ENCODE data around the gene LDLRAD4.

LDLRAD4 gene

DNA sequence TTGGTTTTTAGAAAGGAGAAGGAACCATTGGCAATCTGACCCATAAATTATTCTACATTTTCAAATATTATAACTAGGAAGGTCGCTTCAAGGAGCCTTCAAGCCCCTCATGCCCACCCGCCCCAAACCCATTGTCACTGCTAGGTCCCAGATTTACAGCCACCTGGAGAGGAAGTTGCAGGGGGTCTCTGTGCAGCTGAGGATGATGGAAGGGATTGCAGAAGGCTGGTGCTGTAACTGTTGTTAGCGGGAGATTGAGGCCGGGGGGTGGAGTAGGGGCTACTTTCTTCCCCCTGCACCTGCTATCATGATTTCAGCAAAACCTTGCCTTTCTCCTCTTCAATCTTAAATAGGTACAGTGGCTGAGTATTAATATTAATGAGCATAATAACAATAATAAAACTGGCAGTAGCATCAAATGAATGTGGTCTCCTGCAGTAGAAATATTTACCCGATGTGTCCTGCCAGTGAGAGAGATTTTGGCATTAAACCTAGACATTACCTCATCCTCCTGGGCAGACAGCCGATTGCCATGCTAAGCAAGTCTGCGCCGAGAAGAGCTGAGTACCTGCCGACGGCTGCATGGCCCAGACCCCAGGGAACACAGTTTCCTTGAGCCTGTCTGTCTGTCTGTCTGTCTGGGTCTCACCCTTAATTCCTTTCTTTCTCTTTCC lies 282.4 kb downstream of the LDLRAD4 start:
- peak; percentile 27 to 80 for DNase-seq

DNA sequence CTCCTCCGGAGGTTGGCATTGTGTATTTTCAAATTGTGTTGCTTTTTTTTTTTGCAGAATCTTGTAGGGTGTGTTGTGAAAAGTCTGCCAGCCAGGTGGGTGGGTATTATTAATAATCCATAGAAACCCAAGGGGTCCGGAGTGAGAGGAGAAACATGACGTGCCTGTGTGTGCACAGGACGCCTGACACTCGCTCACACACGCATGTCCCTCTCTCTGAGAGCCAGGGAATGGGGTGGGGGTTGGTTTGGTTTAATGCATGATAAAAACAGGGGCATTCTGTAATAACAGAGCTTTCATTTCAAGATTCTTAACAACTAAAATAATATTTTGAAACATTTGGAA lies 283.0 kb downstream of the LDLRAD4 start:
- DNase-seq, result no peak

DNA sequence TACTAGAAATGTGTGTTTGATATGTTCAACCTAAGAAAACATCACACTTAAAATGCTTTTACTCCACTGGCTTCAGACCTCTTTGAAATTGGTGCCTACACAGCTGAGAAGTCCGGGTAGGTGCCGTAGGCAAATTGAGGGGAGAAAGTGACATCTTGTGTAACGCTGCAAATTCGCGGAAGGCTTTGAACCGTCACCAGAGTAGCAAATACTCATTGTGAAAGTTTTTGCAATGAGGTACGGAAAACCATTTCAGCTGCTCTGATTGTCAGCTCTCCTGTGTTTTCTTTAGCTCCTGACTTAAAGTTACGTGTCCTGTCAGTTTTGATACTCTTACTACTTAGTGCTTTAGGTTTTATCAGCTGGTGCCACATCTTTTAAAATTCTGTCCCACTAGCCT lies 283.3 kb downstream of the LDLRAD4 start:
- DNase-seq, result no peak

DNA sequence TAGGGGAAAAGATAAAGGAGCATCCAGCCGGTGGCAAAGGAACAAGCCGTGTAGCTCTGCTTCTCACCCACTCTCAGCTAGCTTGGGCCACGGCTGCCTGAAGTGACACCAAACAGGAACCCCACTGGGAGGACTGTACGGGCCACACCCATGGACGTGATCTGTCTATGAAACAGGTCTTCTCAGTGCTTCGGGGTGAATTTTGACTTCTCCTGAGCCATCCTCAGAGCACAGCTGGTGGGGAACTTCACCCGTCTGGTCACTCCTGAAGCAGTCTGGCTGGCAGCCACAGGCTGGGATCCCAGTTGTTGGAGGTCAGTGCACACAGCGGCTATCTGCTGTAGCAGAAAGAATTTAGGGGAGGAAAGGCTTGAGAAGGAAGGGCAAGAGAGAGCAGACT lies 284.0 kb downstream of the LDLRAD4 start:
- DNase-seq, result no peak

DNA sequence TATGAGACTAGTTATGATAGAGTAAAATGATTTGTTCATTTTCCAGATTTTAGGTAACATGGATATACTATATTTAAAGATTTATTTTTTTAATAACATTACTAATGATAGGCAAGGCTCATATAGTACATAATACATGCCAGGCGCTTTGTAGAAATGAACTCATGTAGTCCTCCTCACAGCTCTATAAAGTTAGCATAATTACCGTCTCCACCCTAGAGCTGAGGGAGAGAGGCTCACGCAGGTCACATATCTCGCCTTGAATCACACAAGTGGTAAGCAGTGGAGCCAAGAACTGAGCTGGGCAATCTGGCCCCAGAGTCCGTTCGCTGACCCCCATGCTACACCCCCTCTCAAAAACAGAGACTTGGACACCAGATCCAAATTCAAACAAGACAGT lies 285.3 kb downstream of the LDLRAD4 start:
- no peak for DNase-seq

DNA sequence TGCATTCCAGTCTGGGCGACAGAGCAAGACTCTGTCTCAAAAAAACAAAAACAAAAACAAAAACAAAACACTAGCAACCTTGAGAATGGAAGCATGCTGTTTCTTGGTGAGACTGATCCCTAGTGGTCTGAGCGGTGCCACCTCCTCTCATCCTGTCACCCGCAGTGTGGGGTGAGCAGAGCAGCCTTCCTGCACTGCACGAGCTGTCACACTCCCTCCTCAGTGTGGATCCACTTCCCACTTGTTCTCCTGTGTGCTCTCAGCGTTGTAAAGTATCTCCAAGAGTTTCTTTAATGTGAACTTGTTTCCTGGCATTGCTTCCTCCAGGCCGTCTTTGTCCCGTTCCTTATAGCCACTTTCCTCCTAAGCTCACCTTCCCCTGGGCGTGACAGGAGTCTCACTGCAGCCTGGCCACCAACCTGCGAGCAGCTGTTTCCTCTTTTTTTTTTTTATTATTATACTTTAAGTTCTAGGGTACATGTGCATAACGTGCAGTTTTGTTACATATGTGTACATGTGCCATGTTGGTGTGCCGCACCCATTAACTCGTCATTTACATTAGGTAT lies 287.3 kb downstream of the LDLRAD4 start:
- DNase-seq, result no peak

DNA sequence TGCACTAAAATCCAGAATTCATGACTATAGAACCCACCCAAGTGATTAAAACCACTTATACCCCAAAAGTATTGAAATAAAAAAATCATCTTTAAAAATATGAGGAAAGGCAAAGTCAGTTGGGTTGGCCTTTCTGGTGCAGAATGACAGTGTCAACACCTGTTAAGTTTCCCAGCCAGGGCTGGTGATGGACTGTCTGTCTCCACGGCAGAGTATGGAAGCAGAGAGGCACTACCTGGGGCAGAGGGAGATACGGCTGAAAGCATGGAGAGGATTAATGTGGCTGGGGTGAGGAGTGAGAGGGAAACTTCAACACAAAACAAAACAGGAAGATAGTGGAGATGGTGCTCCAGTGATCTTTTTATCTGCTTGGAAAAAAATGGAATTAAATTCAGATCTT lies 292.0 kb downstream of the LDLRAD4 start:
- no peak for DNase-seq

DNA sequence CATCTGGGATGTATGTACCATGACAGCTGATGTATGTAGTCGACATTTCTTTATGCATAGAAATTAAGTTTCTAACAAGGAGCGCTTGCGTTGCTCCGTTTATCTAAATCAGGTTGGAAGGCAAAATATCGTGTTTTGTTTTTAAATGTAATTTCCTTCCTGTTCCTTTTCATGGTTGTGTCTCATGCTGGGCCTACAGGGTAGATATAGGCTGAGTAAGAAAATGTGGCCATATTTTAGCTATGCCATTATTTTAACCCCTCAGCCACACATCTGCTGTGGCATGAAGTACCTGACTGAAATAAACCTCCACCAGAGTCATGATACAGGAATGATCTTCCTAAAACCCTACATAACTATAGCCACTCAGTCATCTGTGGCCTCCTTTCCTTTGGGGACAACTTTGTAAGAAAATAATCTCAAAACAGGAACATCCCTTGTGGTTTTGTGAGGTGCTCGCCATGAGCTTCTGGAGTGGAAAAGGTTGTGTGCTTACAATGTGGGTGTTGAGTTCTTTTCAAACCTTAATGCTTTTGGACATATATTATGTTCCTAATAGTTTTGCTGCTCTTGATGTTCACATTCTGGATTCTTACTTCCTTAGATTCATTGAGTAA lies 293.5 kb downstream of the LDLRAD4 start:
- no peak for DNase-seq

DNA sequence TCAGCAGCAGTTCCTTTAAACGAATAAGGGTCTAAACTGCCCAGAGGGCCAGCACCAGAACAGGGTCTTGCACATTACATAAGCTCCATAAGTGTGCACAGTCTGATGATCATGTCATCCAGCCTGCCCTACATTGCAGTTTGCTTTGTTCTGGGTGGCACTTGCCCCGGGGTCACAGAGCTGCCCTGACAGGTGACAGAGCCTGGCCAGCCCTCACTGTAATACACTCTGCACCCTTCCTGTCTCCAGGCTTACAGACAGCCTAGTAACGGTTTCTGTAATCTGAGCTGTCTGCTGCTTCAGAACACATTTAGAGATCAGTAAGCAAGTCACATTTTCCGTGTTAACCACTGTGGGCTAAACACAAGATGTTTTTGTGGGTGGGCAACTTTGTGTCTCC lies 294.5 kb downstream of the LDLRAD4 start:
- no peak for DNase-seq

DNA sequence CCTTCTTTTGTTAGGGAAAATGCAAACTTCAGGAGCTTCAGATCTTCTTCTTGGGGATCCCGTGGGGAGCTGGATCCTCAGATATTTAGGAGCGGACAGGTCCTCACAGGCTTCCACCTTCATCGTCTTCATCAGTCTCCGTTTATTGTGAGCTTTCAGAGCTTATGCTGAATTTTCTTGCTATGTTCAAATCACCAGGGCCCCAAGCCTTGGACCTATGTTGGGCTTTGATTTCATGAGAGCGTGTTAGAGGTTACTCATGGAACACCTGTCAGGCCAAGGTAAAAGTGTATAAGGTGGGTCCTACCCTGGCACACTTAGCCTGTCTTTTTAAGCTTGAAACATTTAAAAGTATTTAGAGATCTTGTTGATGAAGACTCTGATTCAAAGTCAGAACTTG lies 294.9 kb downstream of the LDLRAD4 start:
- DNase-seq, result no peak

DNA sequence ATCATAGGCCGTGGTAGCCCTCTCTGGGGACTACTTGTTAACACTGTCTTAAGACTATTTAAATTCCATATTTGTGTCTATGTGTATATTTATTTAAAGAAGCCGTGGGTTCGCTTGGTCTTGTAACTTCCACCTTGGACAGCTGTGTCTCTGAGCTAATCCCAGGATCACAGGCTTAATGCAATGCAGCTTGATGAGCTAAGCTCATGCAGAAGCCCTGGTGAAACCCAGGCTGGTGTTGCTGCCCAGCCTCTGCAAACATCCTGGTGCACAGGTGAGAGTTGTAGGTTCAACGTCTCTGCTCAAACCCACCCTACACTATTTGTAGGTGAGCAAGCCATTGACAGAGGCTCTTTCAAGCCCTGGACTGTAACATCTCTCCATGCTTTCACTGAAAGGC lies 296.0 kb downstream of the LDLRAD4 start:
- DNase-seq, result no peak

DNA sequence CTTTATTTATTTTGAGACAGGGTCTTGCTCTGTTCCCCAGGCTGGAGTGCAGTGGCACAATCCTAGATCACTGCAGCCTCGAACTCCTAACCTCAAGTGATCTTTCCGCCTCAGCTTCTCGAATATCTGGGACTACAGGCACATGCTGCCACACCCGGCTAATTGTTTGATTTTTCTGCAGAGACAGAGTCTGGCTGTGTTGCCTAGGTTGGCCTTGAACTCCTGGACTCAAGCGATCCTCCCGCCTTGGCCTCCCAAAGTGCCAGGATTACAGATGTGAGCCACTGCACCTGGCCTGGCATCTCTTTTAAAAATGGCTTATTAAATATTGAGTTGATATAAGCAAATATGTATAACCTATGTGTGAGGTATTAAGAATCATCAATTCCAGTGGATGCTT lies 298.3 kb downstream of the LDLRAD4 start:
- DNase-seq, result no peak

DNA sequence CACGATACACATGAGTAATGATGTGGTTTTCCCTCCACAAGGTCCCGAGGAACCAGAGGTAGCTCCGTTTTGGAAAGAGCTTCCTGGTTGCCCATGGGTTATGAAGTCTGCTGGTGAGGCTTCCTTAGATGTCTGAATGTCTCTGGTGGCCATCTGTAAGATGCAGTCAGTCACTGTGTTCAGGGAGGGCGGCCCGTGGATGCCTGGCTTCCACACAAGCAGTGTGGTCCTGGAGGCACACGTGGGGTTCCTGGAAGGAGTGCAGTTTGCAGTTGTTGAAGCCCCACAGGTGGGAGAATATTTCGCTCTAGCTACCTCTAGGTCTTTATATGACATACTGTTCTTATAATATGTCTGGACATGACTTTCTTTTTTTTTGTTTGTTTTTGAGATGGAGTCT lies 298.8 kb downstream of the LDLRAD4 start:
- no peak for DNase-seq

DNA sequence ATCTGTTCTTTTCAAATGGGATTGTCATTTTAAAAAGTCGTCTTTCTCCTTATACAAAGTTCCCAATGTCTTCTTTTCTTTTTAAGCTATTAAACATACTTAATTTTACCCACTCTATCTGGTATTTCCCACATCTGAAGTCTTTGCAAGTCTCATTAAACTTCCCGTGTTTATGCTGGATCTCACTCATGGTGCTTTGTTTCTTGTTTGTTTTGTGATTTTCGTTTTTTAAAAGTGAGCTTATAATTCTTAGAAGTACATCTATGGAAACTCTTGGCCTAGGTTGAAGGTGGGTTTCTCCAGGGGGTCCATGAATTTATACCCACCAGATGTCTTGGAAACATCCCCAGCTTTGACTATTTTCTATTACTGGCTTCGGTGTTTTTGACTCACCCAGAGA lies 299.8 kb downstream of the LDLRAD4 start:
- DNase-seq, result no peak

DNA sequence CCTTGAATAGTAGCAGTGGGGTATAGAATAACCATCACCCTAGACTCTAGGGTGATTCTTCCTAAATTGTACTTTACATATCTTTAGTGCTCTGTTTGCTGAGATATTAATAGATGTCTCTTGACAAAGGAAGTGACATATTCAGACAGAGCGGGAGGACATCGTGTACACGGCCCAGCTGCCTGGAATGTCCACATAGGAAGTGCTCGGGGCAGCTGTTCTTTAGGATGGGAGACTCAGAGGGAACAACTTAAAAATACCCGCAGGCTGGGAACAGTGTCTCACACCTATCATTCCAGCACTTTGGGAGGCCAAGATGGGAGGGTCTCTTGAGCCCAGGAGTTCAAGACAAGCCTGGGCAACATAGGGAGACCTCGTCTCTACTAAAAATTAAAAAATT lies 301.7 kb downstream of the LDLRAD4 start:
- DNase-seq, result no peak

DNA sequence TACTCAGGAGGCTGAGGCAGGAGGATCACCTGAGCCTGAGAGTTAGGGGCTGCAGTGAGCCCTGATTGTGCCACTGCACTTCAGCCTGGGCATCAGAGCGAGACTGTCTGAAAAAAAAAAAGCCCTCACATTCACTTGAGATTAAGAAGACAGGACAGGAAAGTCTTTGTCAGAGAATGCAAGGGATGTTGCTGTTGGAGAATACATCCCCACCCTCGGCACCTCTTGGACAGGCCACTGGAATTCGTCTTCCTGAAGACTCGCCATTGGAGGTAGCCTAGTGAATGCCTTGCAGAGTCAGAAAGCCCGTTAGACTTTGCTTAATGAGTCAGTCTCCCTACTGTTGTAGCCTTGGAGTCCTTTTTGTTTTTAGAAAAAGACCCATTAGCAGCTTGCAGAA lies 302.2 kb downstream of the LDLRAD4 start:
- no peak for DNase-seq

DNA sequence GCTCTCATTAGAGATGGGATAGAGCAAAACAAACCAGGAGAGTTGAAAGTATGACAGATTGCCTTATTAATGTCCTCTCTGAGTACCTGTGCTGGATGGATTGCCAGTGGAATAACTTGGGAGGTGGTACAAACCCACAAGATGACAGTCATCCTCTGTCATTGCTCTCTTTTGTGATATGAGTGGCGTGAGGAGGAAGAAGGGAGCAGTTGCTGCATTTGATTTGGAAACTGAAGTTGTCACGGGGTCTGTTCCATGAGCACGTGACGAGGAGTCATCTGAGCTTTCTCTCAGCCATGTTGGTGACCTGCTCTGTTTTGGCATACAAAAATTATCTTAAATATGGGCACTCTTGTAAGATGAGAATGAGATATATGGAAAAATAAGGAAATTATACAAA lies 302.9 kb downstream of the LDLRAD4 start:
- DNase-seq, result no peak

DNA sequence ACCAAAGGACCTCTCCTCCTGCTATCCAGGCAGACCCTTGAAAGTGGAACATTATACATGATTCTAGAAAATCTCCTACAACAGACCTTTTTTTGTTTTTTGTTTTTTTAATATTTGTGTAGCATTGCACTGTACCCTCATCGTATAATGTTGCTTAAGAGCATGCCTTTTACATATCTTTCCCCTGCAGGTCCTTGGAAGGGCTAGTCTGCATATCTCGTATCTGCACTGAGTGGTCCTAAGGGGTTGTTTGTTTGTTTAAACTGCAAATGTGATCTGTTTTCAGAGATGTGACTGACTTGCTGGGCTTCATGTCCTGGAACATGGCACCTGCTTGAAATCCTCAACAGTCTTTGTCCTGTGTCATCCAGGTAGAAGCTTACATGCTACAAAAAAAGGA lies 303.7 kb downstream of the LDLRAD4 start:
- DNase-seq, result no peak

DNA sequence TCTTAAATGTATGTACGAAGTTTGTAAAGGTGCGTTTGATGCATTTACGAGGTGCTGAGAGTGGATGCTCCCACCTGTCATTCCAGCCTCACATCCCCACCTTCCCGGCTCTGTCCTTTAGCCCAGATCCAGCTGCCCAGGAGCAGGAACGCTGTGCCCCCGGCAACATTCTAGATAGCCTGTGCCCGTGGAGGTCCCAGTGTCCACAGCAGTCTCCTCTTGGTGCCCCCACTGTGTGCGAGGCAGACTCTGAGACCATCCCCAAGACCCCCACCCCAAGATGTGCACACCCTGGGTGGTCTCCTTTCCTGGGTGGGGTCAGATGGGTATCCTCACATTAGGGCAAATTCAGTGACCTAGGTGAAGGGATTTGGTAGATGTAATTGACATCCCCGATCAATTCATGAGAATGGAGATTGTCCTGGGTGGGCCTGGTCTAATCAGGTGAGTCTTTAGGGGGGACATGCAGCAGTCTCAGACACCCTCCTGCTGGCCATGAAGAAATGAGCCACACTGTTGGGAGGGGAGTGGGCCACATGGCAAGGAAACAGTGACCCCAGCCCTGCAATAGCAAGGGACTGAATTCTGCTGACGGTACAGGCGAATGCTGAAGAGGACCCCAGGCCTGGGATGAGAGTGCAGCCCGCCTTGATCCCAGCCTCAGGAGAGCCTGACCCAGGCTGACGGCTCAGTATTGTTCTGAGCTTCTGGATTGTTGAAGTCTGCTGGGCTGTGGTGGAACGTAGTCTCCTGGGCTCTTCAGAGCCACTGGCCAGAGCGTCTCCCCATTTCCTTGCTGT lies 304.5 kb downstream of the LDLRAD4 start:
- no peak for DNase-seq

DNA sequence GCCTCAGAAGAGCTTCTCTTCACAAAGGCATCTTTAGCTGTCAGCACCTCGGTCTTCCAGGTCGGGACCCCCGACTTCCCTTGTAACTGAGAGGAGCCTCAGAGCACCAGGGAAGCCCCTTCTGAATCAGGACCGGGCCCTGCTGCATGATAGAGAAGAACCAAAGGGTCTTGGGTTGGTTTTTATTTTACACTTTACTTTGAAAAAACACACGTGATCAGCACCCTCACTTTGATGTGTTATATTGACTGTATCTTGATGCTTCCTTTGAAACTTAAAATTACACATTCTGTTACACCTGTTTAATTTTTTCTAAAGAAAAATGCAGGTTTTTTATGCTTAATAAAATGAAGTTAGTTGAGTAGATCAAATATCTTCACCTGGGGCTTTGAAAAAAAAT lies 305.5 kb downstream of the LDLRAD4 start:
- no peak for DNase-seq

DNA sequence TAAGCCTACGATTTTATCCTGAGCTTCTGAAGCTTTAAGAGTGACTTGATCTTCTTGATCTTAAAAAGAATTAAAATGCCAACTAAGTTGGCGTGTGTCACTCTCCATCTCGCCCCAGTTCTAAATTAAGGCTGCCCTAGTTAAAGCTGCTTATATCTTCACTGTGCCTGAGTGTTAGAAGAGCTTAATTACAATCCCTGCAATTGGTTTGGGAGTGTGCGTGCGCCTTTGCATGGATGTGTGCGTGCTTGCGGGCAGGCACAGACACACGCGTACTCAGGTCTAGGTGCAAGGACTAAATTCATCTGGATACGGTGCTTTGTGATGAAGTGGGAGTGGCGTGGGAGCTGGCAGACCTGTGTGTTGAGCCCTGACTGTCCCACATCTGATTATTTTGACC lies 306.3 kb downstream of the LDLRAD4 start:
- no peak for DNase-seq

DNA sequence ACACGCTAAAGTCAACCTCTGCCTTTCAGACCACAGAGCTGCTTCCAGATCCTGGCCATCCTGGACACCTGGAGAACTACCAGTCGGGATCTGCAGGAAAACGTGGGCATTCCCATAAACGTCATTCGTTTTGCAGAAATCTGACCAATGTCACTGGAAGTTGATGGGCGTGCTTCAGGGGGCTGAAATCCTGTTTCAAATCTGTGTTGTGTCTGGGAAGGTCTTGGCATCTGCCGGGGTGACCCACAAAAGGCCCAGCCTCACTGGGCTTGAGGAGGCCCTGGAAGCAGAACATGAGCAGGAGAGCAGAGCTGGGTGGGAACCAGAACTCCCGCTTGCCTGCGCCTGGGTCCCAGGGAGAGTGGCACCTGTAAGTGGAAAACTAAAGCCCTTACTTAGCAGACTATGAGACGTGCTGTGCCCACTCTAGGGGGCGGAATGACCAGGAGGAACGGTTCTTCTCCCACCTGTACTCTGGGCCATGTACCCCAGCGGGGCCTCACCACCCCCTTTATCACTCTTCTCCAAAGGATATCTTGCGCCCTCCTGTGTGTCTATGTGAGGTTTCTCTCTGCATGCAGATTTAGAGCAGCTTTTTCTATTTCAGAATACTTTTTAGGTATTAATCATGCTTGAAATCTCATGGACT lies 306.9 kb downstream of the LDLRAD4 start:
- DNase-seq, result no peak

DNA sequence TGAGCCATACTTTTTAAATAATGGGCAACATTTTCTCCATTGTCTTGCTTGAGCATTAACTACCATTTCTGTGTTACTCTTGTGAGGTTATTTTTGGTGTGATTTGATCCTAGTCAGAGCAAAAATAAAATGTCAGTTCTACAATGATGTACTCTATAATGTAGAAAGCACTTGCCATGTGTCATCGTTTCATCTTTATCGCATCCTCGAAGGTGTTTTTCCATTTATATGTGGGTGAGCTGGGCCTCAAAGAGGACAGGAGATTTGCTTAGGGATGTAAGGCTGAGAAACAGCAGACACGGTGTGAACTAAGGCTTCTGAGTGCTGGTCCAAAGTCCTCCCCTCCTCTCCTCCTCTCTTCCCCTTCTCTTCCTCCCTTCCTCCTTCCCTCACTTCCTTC lies 308.0 kb downstream of the LDLRAD4 start:
- DNase-seq, result no peak

DNA sequence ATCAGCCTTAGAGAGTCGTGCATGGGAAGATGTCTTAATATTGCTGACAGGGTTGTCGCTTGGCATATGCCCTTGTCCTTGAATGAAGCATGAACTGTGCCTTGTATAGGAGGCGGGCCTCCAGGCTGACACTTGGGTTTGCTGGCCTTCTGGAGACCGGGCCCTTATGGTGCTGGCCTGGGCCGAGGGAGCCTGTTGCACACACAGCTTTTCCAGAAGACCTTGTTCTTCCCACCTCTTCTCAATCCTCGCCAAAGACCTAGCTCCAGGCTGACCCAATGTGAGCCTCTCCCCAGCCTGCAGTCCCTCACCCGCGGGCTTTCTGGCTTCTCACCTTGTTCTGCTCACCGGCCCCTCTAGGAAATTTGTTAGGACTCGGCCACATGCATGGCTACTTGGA lies 308.7 kb downstream of the LDLRAD4 start:
- no peak for DNase-seq

Measured in NCI-H2081 (cell line).